NCI-H2227 (cell line): ENCODE results near the gene OTOG.

Experiments used
- DNase-seq: peaks from one replicate; lab custom pipeline; 2025; ENCODE audit not compliant: unreplicated experiment; lab: John Stamatoyannopoulos, UW

Gene OTOG

GRCh38 chr11:17560281-17561110, 13.4 kb downstream of the OTOG start:
- DNase-seq: no peak

GRCh38 chr11:17561111-17561415, 14.0 kb downstream of the OTOG start:
- no peak for DNase-seq

GRCh38 chr11:17561526-17561925, 14.5 kb downstream of the OTOG start:
- DNase-seq: no peak

- no peak for DNase-seq
Observed at GRCh38 chr11:17563231-17563646, 16.2 kb downstream of the OTOG start.

- DNase-seq: no peak
Observed at GRCh38 chr11:17563961-17564686, 17.1 kb downstream of the OTOG start.

GRCh38 chr11:17564687-17565042, 17.6 kb downstream of the OTOG start:
- no peak for DNase-seq

GRCh38 chr11:17568944-17569343, 21.9 kb downstream of the OTOG start:
- no peak for DNase-seq

- no peak for DNase-seq
Observed at GRCh38 chr11:17570034-17570433, 23.0 kb downstream of the OTOG start.

GRCh38 chr11:17571431-17572358, 24.6 kb downstream of the OTOG start:
- no peak for DNase-seq

- no peak for DNase-seq
Observed at GRCh38 chr11:17572359-17572690, 25.3 kb downstream of the OTOG start.

GRCh38 chr11:17572791-17573460, 25.9 kb downstream of the OTOG start:
- DNase-seq: no peak

- no peak for DNase-seq
Observed at GRCh38 chr11:17573526-17573925, 26.5 kb downstream of the OTOG start.

- DNase-seq: no peak
Observed at GRCh38 chr11:17574141-17575091, 27.4 kb downstream of the OTOG start.

- DNase-seq: no peak
Observed at GRCh38 chr11:17575431-17576425, 28.7 kb downstream of the OTOG start.

- no peak for DNase-seq
Observed at GRCh38 chr11:17578296-17578695, 31.2 kb downstream of the OTOG start.

GRCh38 chr11:17578958-17579357, 31.9 kb downstream of the OTOG start:
- no peak for DNase-seq

GRCh38 chr11:17579451-17579850, 32.4 kb downstream of the OTOG start:
- DNase-seq: no peak

- no peak for DNase-seq
Observed at GRCh38 chr11:17580271-17580670, 33.2 kb downstream of the OTOG start.
